ENCODE results near the gene HSD17B2.

DNA sequence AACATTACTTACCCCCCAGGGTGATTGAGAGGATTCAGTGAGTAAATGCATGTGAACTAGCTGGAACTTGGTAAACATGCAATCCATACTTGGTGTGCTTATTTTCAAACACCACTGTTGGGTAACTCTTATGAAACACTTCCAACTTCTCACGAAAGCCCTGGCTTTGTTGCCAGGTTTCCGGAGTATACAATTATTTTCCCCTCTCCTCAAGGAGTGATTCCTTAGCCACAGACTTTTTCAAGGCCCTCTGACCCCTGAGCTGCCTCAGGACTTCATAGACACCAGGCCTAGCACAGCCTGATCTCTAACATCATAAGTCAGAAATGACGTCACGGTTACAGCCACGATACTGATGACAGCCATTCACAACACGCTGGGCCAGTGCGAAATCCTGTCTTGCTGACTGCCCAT, 27.6 kb downstream of the HSD17B2 start:
- TF ChIP-seq, protein P1, sequence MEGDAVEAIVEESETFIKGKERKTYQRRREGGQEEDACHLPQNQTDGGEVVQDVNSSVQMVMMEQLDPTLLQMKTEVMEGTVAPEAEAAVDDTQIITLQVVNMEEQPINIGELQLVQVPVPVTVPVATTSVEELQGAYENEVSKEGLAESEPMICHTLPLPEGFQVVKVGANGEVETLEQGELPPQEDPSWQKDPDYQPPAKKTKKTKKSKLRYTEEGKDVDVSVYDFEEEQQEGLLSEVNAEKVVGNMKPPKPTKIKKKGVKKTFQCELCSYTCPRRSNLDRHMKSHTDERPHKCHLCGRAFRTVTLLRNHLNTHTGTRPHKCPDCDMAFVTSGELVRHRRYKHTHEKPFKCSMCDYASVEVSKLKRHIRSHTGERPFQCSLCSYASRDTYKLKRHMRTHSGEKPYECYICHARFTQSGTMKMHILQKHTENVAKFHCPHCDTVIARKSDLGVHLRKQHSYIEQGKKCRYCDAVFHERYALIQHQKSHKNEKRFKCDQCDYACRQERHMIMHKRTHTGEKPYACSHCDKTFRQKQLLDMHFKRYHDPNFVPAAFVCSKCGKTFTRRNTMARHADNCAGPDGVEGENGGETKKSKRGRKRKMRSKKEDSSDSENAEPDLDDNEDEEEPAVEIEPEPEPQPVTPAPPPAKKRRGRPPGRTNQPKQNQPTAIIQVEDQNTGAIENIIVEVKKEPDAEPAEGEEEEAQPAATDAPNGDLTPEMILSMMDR (IDR thresholded peaks at IDR 0.05) = no peak
- TF ChIP-seq EP300 (IDR thresholded peaks at IDR 0.05) (no peak), POLR2A (IDR thresholded peaks at IDR 0.05) (no peak)
